ENCODE data around the gene COPZ1. TPM values are rescaled to one million over a fixed set of nuclear protein-coding genes. Genes with fewer than 3 reads are reported as not detected.

Gene COPZ1
- total and polyA plus RNA-seq, 9 of the 15 experiments (the other 6 are each of a cell fraction or from before 2014, with no cell fraction given) = 137 to 487 (median 233) TPM

- no peak; the same call in 1 of the 2 replicates for TF ChIP-seq ZBTB40 (IDR thresholded peaks at IDR 0.05)
- TF ChIP-seq ZBTB40 (CRISPR knock-in tag; IDR thresholded peaks at IDR 0.05) = no peak
- no peak for TF ChIP-seq NR2F6 (CRISPR knock-in tag; IDR thresholded peaks at IDR 0.05)
- no peak for TF ChIP-seq ZNF644 (tag; IDR thresholded peaks at IDR 0.05; ENCODE audit: low read depth)
- TF ChIP-seq PHF20 (IDR thresholded peaks at IDR 0.05; ENCODE audit: partially characterized antibody) = no peak
- no peak for TF ChIP-seq BCLAF1 (IDR thresholded peaks at IDR 0.05; ENCODE audit: borderline replicate concordance in 1 of 2, control insufficient read depth in 1 of 2, low read depth in 2 of 2, low read length in 1 of 2)
- no peak for TF ChIP-seq CBX2 (IDR thresholded peaks at IDR 0.05; ENCODE audit: insufficient read depth, low read length, poor library complexity, severe bottlenecking)
- no peak for TF ChIP-seq RUNX1 (IDR thresholded peaks at IDR 0.05; ENCODE audit: low read depth)
Measured at GRCh38 chr12:54306925-54307741, 17.8 kb upstream of the COPZ1 start (continued).
